Measurements from ENCODE around the gene INPP5D. TPM values are rescaled to one million over a fixed set of nuclear protein-coding genes. Genes with fewer than 3 reads are reported as not detected.

The INPP5D gene
- total and polyA plus RNA-seq, 2 donors (not counting 3 experiments of a cell fraction or from before 2014, with no cell fraction given): 13.9 to 46.6 TPM

DNA sequence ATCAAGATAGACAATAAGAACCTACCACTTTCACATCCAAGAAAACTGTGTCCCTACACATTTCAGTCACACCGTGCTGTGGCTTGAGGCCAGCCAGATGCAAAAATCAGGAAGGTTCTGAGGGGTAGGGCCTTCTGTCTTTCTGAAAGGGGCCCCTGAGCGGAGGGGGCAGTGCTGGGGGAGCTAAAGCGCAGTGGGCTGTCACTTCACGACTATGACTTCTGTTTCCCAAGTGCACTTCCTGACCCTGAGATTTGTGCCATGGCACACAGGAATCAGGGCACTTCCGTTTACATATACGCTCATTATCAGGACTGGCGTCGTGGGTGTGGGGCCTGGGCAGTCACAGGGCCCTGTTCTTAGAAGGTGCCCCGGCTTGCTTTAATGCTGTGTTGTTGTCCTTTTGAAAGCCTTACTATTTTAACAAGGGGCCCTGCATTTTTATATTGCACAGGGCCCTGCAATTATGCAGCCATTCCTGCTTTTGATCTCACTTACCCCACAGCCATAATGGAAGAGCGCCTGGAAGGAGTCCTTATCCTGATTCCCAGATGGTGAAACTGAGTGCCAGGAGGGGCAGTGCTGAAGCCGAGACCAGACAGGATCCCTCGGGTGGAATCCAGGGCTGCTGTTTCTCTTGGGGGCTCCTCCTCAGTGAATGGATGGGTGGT, 47.7 kb upstream of the INPP5D start:
- TF ChIP-seq FOS (IDR thresholded peaks at IDR 0.05; ENCODE audit: borderline replicate concordance, insufficient read depth, low read length): no peak
- no peak overlapping the region for H3K27ac ChIP-seq (ENCODE audit: insufficient read depth, low read depth, low read length)
- no TSS peak for BruUV-seq (replicated peaks)
- H3K4me2 ChIP-seq (ENCODE audit: insufficient read depth, low read length): no peak overlapping the region
- POLR2A ChIA-PET: no interaction called here
- H3K36me3 ChIP-seq (ENCODE audit: control insufficient read depth in 2 of 2, extremely low read depth in 1 of 2, insufficient read depth in 2 of 2, low read length in 2 of 2): no peaks in the 10 kb centered on the region
- intact Hi-C loops (cut with micrococcal nuclease): no loop called here
- H3K9ac ChIP-seq (replicated peaks; ENCODE audit: extremely low read depth, insufficient read depth, low read length): no peak overlapping the region
- H3K9me3 ChIP-seq (replicated peaks; ENCODE audit: control insufficient read depth, insufficient read depth, low read length): no peaks in the 10 kb centered on the region
- no peaks in the 10 kb centered on the region for H3K79me2 ChIP-seq (ENCODE audit: control insufficient read depth, insufficient read depth, low read length)
- DNase-seq (ENCODE audit: low read depth, low spot score) (no peak), FAIRE-seq (no peak)
- peaks cover 0 to 3% of the 10 kb centered on the region in 2 experiments for H3K27me3 ChIP-seq (ENCODE audit: control insufficient read depth in 2 of 2, insufficient read depth in 2 of 2, low read length in 2 of 2)
- H3K4me3 ChIP-seq (replicated peaks in 1 of 3; ENCODE audit: insufficient read depth in 1 of 3, low read depth in 1 of 3, low read length in 3 of 3): no peak overlapping the region
- no peaks in the 10 kb centered on the region for H4K20me1 ChIP-seq (replicated peaks; ENCODE audit: control insufficient read depth, extremely low read depth, insufficient read depth, low read length)
- H3K9me1 ChIP-seq (replicated peaks; ENCODE audit: control insufficient read depth, extremely low read depth, insufficient read depth, low read length): no peaks in the 10 kb centered on the region
- H3K4me1 ChIP-seq (ENCODE audit: control insufficient read depth, extremely low read depth, insufficient read depth, low read length): no peaks in the 10 kb centered on the region
- peak overlapping the region; percentile 4 for H2AFZ ChIP-seq (ENCODE audit: low read depth, low read length)
- CTCF ChIA-PET: interaction anchor here (1.1 to 2.1 kb wide), 2 partner anchors 16 to 42 kb away, joined by 3 to 10 read pairs; no protein-coding TSS in a partner anchor
- dilution Hi-C loops (cut with MboI; ENCODE audit: extremely low pct_ligation_motif_present, low sequenced_read_pairs): no loop called here

DNA sequence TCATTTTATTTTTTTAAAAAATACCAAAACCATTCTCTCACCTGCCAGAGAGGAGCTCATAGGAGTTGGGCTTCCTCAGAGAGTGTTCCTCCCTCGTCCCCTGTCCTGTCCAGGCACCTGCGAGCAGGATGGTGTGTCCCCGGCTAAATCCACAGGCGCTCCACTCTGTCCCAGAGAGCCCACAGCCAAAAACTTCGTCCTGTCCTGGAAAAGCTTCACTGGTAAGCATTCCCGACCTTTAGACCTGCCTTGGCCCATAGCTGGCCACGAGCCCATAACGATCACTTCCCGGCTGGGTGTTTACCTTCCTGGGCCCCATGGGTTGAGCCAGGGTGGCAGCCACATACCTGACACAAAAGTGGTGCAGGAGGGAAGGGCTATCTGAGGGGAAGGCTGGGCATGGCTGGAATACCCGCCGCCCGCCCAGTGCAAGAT, 47.1 kb upstream of the INPP5D start, which contains the start of gene NGEF:
NGEF (minus strand) TSS at position 230 of the 435 bp plus-strand sequence. CDS start 38,366 bp downstream, outside the sequence.
- H4K20me1 ChIP-seq (replicated peaks; ENCODE audit: control insufficient read depth, extremely low read depth, insufficient read depth, low read length): no peaks in the 10 kb centered on the region
- H3K27me3 ChIP-seq (ENCODE audit: control insufficient read depth in 2 of 2, insufficient read depth in 2 of 2, low read length in 2 of 2): peaks cover 0 to 3% of the 10 kb centered on the region in 2 experiments
- intact Hi-C loops (cut with micrococcal nuclease): no loop called here
- no peaks in the 10 kb centered on the region for H3K79me2 ChIP-seq (ENCODE audit: control insufficient read depth, insufficient read depth, low read length)
- no peak for TF ChIP-seq POLR2AphosphoS5 (IDR thresholded peaks at IDR 0.05; ENCODE audit: insufficient read depth, low read depth, low read length)
- H3K4me2 ChIP-seq (ENCODE audit: insufficient read depth, low read length): no peak within 1 kb of the TSS
- no peaks in the 10 kb centered on the region for H3K9me3 ChIP-seq (replicated peaks; ENCODE audit: control insufficient read depth, insufficient read depth, low read length)
- DNase-seq (ENCODE audit: low read depth, low spot score): no peak
- CTCF ChIA-PET: interaction anchor here (1.6 kb wide), 1 partner anchor 16 kb away, joined by 7 read pairs; no protein-coding TSS in a partner anchor
- POLR2A ChIA-PET: no interaction called here
- H3K27ac ChIP-seq (ENCODE audit: insufficient read depth, low read depth, low read length): no peak within 1 kb of the TSS
- no peak within 1 kb of the TSS for H3K4me3 ChIP-seq (replicated peaks in 1 of 3; ENCODE audit: insufficient read depth in 1 of 3, low read depth in 1 of 3, low read length in 3 of 3)
- no peaks in the 10 kb centered on the region for H3K4me1 ChIP-seq (ENCODE audit: control insufficient read depth, extremely low read depth, insufficient read depth, low read length)
- no TSS peak for BruUV-seq (replicated peaks)
- no peaks in the 10 kb centered on the region for H3K36me3 ChIP-seq (ENCODE audit: control insufficient read depth in 2 of 2, extremely low read depth in 1 of 2, insufficient read depth in 2 of 2, low read length in 2 of 2)
- peak within 1 kb of the TSS; percentile 4 for H2AFZ ChIP-seq (ENCODE audit: low read depth, low read length)
- H3K9me1 ChIP-seq (replicated peaks; ENCODE audit: control insufficient read depth, extremely low read depth, insufficient read depth, low read length): no peaks in the 10 kb centered on the region
- no peak for FAIRE-seq
- H3K9ac ChIP-seq (replicated peaks; ENCODE audit: extremely low read depth, insufficient read depth, low read length): no peak within 1 kb of the TSS
- dilution Hi-C loops (cut with MboI; ENCODE audit: extremely low pct_ligation_motif_present, low sequenced_read_pairs): no loop called here

Measured in endothelial cell of umbilical vein (primary cell).